Upper lobe of left lung (tissue), 4 donors: Measurements from ENCODE around the gene PKNOX2.

Experiments used
- CTCF ChIP-seq, 6 experiments: fragments of 450-650 bp in 4 of 6; fragments of 200-600 bp in 2 of 6; sonication (generic) in 2 of 6; IDR thresholded peaks; one replicate each; pipeline ENCODE4 v1.5.1; 2016 to 2019; ENCODE audit warnings: antibody characterized with exemption in 6 of 6
- POLR2A ChIP-seq, 4 donors: fragments of 450-650 bp; IDR thresholded peaks; one replicate each; pipeline ENCODE4 v1.5.1; 2016 to 2017; ENCODE audit warnings: antibody characterized with exemption in 4 of 4, mild to moderate bottlenecking in 2 of 4

- TF ChIP-seq POLR2A (IDR thresholded peaks at IDR 0.05) (no peak), CTCF (IDR thresholded peaks at IDR 0.05) (no peak)
Measured at GRCh38 chr11:125398994-125399640, 234.6 kb downstream of the PKNOX2 start.
